Measurements from ENCODE around the gene POU3F3. TPM values are rescaled to one million over a fixed set of nuclear protein-coding genes. Genes with fewer than 3 reads are reported as not detected.

Gene POU3F3
- total RNA-seq, 1 donor from 2014 or later: not detected

- peaks cover 84% of the 10 kb centered on the region for H3K27me3 Mint-ChIP-seq
- no peaks in the 10 kb centered on the region for H3K36me3 Mint-ChIP-seq (ENCODE audit: insufficient read depth)
- H3K4me1 Mint-ChIP-seq (ENCODE audit: low read depth): peaks cover 11% of the 10 kb centered on the region
- no peak overlapping the region for H3K27ac Mint-ChIP-seq
- no peak for TF ChIP-seq CTCF (IDR thresholded peaks at IDR 0.05; ENCODE audit: unreplicated experiment)
- H3K9me3 Mint-ChIP-seq (ENCODE audit: low read depth): no peaks in the 10 kb centered on the region
- H3K4me3 Mint-ChIP-seq (ENCODE audit: low read depth): no peak overlapping the region
- no peak for DNase-seq (ENCODE audit: low spot score, unreplicated experiment)
Measured at GRCh38 chr2:104851291-104852089, 2.4 kb upstream of the POU3F3 start.

DNA sequence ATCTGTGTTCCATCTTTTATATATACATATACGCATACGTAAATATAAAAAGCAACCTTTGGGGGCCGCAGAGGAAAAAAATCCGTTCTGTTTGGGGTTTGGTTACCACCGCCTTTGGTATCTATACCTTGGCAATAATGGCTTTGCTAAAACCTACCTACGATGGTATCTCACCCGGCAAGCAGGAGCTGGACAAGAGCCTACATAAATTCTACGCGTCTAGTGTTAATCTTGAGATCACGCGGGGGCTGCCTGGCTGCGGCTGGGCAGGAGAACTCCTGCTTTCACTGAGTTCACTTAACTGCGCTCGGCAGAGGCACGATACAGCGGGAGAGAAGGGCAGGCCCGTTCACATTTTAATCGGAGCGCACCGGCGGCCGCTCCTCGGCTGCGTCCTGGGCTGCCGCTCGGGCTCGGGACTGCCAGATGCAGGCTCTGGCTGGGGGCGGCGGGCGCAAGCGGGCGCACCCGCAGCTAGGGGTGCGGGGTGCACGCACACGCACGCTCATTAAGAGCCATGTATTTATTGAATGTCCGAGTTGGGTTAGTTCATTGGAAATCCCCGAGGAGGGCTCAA lies 1.7 kb upstream of the POU3F3 start:
- no peaks in the 10 kb centered on the region for H3K9me3 Mint-ChIP-seq (ENCODE audit: low read depth)
- TF ChIP-seq CTCF (IDR thresholded peaks at IDR 0.05; ENCODE audit: unreplicated experiment): no peak
- H3K27ac Mint-ChIP-seq: no peak overlapping the region
- H3K4me3 Mint-ChIP-seq (ENCODE audit: low read depth): peak overlapping the region; percentile 37
- no peaks in the 10 kb centered on the region for H3K36me3 Mint-ChIP-seq (ENCODE audit: insufficient read depth)
- peaks cover 11% of the 10 kb centered on the region for H3K4me1 Mint-ChIP-seq (ENCODE audit: low read depth)
- no peak for DNase-seq (ENCODE audit: low spot score, unreplicated experiment)
- peaks cover 83% of the 10 kb centered on the region for H3K27me3 Mint-ChIP-seq

- peaks cover 81% of the 10 kb centered on the region for H3K27me3 Mint-ChIP-seq
- H3K9me3 Mint-ChIP-seq (ENCODE audit: low read depth): no peaks in the 10 kb centered on the region
- no peak for TF ChIP-seq CTCF (IDR thresholded peaks at IDR 0.05; ENCODE audit: unreplicated experiment)
- H3K4me3 Mint-ChIP-seq (ENCODE audit: low read depth): peak overlapping the region; percentile 61
- H3K27ac Mint-ChIP-seq: peak overlapping the region; percentile 89
- no peak for DNase-seq (ENCODE audit: low spot score, unreplicated experiment)
- no peaks in the 10 kb centered on the region for H3K36me3 Mint-ChIP-seq (ENCODE audit: insufficient read depth)
- peaks cover 11% of the 10 kb centered on the region for H3K4me1 Mint-ChIP-seq (ENCODE audit: low read depth)
Measured at GRCh38 chr2:104854498-104855220, 744 bp downstream of the POU3F3 start.

- Mint-ChIP-seq H3K27ac (no peak overlapping the region), H3K4me3 (ENCODE audit: low read depth) (no peak overlapping the region), H3K9me3 (ENCODE audit: low read depth) (no peaks in the 10 kb centered on the region), H3K36me3 (ENCODE audit: insufficient read depth) (no peaks in the 10 kb centered on the region), H3K27me3 (peaks cover 81% of the 10 kb centered on the region), H3K4me1 (ENCODE audit: low read depth) (peaks cover 11% of the 10 kb centered on the region)
- TF ChIP-seq CTCF (IDR thresholded peaks at IDR 0.05; ENCODE audit: unreplicated experiment): no peak
- DNase-seq (ENCODE audit: low spot score, unreplicated experiment): no peak
Measured at GRCh38 chr2:104855221-104856085, 1.5 kb downstream of the POU3F3 start.
